PFSK-1 (cell line): ENCODE results near the gene SLC4A8.

Experiments
- FOXP2 ChIP-seq: optimal IDR thresholded peaks from 2 replicates; pipeline ENCODE3; 2011; ENCODE audit warnings: borderline replicate concordance, control low read depth, inconsistent platforms; ENCODE audit not compliant: insufficient read depth; ENCODE audit errors: extremely low read length, extremely low read depth
- POLR2AphosphoS5 ChIP-seq: IDR thresholded peaks from 2 replicates; pipeline ENCODE4 v1.6.1; 2012; ENCODE audit warnings: low read depth, mild to moderate bottlenecking, control low read depth, low read length, moderate library complexity
- SIN3A ChIP-seq: IDR thresholded peaks from 2 replicates; pipeline ENCODE4 v1.6.1; 2012; ENCODE audit warnings: mild to moderate bottlenecking, low read length, moderate library complexity, borderline replicate concordance; ENCODE audit not compliant: insufficient read depth
- TAF1 ChIP-seq: IDR thresholded peaks from 2 replicates; pipeline ENCODE4 v1.6.1; 2012; ENCODE audit warnings: low read length, control low read depth, borderline replicate concordance; ENCODE audit not compliant: insufficient read depth
- TF ChIP-seq, protein P1 (sequence below), 2 experiments: IDR thresholded peaks; 2 replicates each; pipeline versions ENCODE4 v1.6.1 to v1.8.0; 2011 to 2012; ENCODE audit warnings: low read depth in 2 of 2, low read length in 2 of 2, control low read depth in 1 of 2, inconsistent platforms in 1 of 2, mild to moderate bottlenecking in 1 of 2, moderate library complexity in 1 of 2; ENCODE audit not compliant: insufficient read depth in 1 of 2

The SLC4A8 gene

DNA sequence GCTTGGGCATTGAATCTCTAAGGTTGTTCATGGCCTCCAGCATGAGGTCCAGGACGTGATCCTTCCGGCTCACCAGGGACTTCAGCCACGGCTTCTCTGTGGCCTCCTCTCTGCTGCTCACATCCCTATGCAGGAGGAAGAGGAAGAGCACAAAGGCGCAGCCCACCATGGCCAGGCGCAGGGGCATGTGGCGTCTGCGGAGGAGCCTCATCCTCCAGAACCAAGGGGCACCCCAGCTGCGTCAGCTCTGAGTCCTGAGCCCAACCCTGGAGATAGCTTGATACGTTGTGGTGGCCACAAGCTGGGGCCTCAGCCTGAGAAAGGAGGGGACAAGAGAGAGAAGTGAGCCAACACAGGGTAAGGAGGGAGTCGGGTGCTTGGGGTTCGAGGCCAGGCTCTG is 45.1 kb upstream of the SLC4A8 start:
- TF ChIP-seq POLR2AphosphoS5 (no peak), SIN3A (no peak), FOXP2 (no peak), TAF1 (no peak)
- TF ChIP-seq, protein P1, sequence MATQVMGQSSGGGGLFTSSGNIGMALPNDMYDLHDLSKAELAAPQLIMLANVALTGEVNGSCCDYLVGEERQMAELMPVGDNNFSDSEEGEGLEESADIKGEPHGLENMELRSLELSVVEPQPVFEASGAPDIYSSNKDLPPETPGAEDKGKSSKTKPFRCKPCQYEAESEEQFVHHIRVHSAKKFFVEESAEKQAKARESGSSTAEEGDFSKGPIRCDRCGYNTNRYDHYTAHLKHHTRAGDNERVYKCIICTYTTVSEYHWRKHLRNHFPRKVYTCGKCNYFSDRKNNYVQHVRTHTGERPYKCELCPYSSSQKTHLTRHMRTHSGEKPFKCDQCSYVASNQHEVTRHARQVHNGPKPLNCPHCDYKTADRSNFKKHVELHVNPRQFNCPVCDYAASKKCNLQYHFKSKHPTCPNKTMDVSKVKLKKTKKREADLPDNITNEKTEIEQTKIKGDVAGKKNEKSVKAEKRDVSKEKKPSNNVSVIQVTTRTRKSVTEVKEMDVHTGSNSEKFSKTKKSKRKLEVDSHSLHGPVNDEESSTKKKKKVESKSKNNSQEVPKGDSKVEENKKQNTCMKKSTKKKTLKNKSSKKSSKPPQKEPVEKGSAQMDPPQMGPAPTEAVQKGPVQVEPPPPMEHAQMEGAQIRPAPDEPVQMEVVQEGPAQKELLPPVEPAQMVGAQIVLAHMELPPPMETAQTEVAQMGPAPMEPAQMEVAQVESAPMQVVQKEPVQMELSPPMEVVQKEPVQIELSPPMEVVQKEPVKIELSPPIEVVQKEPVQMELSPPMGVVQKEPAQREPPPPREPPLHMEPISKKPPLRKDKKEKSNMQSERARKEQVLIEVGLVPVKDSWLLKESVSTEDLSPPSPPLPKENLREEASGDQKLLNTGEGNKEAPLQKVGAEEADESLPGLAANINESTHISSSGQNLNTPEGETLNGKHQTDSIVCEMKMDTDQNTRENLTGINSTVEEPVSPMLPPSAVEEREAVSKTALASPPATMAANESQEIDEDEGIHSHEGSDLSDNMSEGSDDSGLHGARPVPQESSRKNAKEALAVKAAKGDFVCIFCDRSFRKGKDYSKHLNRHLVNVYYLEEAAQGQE (IDR thresholded peaks at IDR 0.05; ENCODE audit: insufficient read depth in 1 of 2, low read depth in 2 of 2, low read length in 2 of 2): no peak

DNA sequence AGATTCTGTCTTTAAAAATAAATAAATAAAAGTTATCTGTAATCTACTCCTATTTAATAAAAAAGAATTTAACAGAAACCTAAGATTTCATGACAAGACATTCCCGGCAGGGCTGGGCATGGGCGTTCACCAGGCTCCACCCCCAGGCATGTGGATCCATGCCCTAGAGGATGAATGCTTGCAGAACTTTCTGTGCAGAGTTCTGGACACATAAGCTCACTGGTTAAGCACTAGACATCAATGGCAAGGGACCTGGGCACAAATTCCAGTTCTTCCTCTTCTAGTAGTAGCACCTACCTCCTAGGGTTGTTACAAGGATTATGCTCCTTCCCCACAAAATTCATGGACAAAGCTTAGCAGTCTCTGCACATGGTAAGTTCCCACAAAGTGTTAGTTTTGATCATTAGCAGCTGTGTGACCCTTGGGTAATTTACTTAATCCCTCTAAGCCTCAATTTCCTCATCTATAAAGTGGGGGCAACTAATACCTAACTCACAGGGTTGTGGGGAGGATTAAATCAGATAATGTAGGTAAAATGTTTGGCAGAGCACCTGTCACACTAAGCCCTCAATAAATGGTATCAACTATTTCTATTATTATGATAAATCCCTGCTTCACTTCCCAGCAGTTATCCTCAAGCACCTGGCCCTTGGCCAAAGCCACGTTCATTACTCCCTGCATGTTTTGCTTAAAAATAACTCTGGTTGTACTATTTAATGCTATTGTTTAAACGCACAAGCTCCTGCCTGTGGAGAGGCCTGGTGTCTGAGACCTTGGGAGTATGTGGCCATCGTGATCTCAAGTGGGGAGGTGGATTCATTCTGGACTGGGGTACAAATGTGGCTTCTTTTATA is 43.2 kb upstream of the SLC4A8 start:
- no peak for TF ChIP-seq POLR2AphosphoS5

DNA sequence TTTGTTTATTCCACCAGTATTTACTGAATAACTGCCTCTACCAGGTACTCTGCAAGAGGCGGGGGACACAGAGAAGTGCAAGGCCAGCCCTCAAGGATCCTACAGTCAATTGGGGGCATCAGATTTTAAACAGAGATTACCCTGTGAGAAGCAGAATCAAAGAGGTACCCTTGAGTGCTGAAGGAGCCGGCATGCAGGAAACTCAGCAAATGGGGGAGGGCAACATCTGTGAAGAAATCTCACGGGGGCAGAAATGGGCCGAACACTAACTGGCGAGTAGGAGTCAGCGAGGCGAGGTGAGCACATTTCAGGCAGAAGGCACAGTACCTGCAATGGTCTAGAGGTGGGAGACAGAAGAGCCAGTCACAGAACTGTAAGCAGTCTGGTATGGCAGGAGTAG is 42.5 kb upstream of the SLC4A8 start:
- TF ChIP-seq, protein P1 (IDR thresholded peaks at IDR 0.05; ENCODE audit: insufficient read depth in 1 of 2, low read depth in 2 of 2, low read length in 2 of 2): no peak
- TF ChIP-seq SIN3A: no peak
- TF ChIP-seq POLR2AphosphoS5: no peak
- TF ChIP-seq FOXP2: no peak
- no peak for TF ChIP-seq TAF1

DNA sequence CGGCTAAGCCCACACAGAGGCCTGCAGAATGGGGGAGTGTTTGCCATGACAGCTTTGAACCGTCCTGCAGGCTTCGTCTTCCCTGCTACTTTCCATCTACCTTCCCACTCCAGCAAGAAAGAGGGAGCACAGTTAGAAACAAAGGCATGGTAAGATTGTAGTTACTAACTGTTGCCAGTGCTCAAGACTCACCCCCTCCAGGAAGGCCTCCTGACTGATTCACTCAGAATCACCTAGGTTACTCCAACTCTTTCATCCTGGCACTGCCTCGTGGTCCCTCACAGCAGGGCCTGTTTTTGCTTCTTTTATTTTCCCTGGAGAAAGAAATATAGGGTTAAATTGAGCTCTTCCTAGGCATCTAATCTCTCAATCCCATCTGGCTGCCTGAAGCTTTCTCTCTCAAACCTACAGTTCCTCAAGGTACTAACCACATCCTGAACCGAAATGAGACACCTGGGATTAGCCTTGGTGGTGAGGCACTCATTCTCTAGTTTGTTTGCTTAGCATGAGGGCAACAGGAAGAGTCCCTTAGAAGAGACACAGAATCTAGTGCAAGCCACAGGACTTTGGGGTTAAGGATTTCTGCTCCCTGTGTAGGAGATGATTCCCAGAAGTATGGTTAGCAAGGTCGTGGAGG is 41.2 kb upstream of the SLC4A8 start:
- TF ChIP-seq POLR2AphosphoS5 (no peak), FOXP2 (no peak), TAF1 (no peak), SIN3A (no peak)
- TF ChIP-seq, protein P1 (IDR thresholded peaks at IDR 0.05; ENCODE audit: insufficient read depth in 1 of 2, low read depth in 2 of 2, low read length in 2 of 2): no peak

DNA sequence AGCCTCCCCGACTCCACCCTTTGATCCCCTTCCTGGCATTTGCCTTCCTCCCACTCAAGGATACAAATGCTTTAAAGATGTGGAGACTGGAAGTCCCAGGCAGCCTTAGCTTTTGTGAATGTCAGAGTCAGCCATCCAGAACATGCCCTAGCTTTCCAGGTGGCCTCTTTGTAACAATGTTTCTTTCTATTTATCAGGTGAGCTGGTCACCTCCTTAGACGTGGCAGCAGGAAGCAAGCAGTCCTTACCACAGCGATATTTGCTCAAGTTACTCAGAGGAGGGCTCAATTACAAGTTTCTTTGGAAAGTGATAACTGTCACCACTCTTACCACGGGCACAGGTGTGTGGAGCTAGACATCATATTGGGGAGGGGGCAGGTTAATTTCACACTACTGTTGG is 38.3 kb upstream of the SLC4A8 start:
- TF ChIP-seq SIN3A (no peak), FOXP2 (no peak)
- TF ChIP-seq, protein P1 (IDR thresholded peaks at IDR 0.05; ENCODE audit: insufficient read depth in 1 of 2, low read depth in 2 of 2, low read length in 2 of 2): no peak
